Neural progenitor cell (in vitro differentiated cells): ENCODE data around the gene NEU4. TPM values are rescaled to one million over a fixed set of nuclear protein-coding genes. Genes with fewer than 3 reads are reported as not detected.
A peak's percentile ranks its signal among the peaks of the same experiment; 100 is the strongest.

Experiments
- DNase-seq: peaks from one replicate; pipeline ENCODE4 v3.0.0-alpha.2; 2016; ENCODE audit warnings: low spot score
- H2AFZ ChIP-seq: fragments of 200-600 bp; sonication (generic); replicated peaks from 2 replicates; pipeline ENCODE4 v1.6.1; 2016; ENCODE audit warnings: antibody characterized with exemption
- H3F3A ChIP-seq: fragments of 200-600 bp; sonication (generic); 2 replicates; pipeline ENCODE4 v1.6.1; 2016; ENCODE audit warnings: antibody characterized with exemption, low read depth
- H3K27ac ChIP-seq: fragments of 200-600 bp; sonication (generic); 2 replicates; pipeline ENCODE4 v1.5.1; 2016; ENCODE audit warnings: mild to moderate bottlenecking
- H3K27me3 ChIP-seq: fragments of 200-600 bp; sonication (generic); 2 replicates; pipeline ENCODE4 v1.6.1; 2016; ENCODE audit warnings: mild to moderate bottlenecking, moderate library complexity
- H3K36me3 ChIP-seq: fragments of 200-600 bp; sonication (generic); 2 replicates; pipeline ENCODE4 v1.5.1; 2016
- H3K4me1 ChIP-seq: fragments of 200-600 bp; sonication (generic); 2 replicates; pipeline ENCODE4 v1.6.1; 2016; ENCODE audit warnings: mixed run types
- H3K4me2 ChIP-seq: fragments of 200-600 bp; sonication (generic); 2 replicates; pipeline ENCODE4 v1.6.1; 2016
- H3K4me3 ChIP-seq: fragments of 200-600 bp; sonication (generic); 2 replicates; pipeline ENCODE4 v1.5.1; 2016
- H3K79me2 ChIP-seq: fragments of 200-600 bp; sonication (generic); 2 replicates; pipeline ENCODE4 v1.6.1; 2016; ENCODE audit warnings: low read depth
- H3K9ac ChIP-seq: fragments of 200-600 bp; sonication (generic); 2 replicates; pipeline ENCODE4 v1.6.1; 2016
- H3K9me3 ChIP-seq: fragments of 200-600 bp; sonication (generic); 2 replicates; pipeline ENCODE4 v1.5.1; 2016; ENCODE audit warnings: low read depth
- H4K20me1 ChIP-seq: fragments of 200-600 bp; sonication (generic); 2 replicates; pipeline ENCODE4 v1.6.1; 2016; ENCODE audit warnings: low read depth
- H3K27ac Mint-ChIP-seq: 3 replicates; pipeline ENCODE4 v1.8.0; 2021; ENCODE audit warnings: mixed read lengths
- H3K27me3 Mint-ChIP-seq: 2 replicates; pipeline ENCODE4 v1.8.0; 2022; ENCODE audit warnings: low read depth, mild to moderate bottlenecking, inconsistent platforms, moderate library complexity, mixed read lengths; ENCODE audit not compliant: insufficient read depth
- H3K36me3 Mint-ChIP-seq: 3 replicates; pipeline ENCODE4 v1.8.0; 2021; ENCODE audit warnings: mixed read lengths
- H3K4me1 Mint-ChIP-seq: 3 replicates; pipeline ENCODE4 v1.8.0; 2021; ENCODE audit warnings: mixed read lengths
- H3K4me3 Mint-ChIP-seq: 3 replicates; pipeline ENCODE4 v1.8.0; 2021; ENCODE audit warnings: mild to moderate bottlenecking, moderate library complexity, mixed read lengths
- H3K9me3 Mint-ChIP-seq: 3 replicates; pipeline ENCODE4 v1.8.0; 2020; ENCODE audit warnings: mixed read lengths
- CTCF ChIP-seq: fragments of 200-600 bp; sonication (generic); IDR thresholded peaks from 2 replicates; pipeline ENCODE4 v1.5.1; 2017; ENCODE audit warnings: antibody characterized with exemption, mild to moderate bottlenecking
- EZH2 ChIP-seq: fragments of 200-600 bp; sonication (generic); IDR thresholded peaks from 2 replicates; pipeline ENCODE4 v1.6.1; 2017; ENCODE audit warnings: antibody characterized with exemption, mild to moderate bottlenecking, moderate library complexity
- EZH2phosphoT487 ChIP-seq: fragments of 200-600 bp; sonication (generic); IDR thresholded peaks from 2 replicates; pipeline ENCODE4 v1.6.1; 2017; ENCODE audit warnings: antibody characterized with exemption
- total RNA-seq: library from RNA; depleted of rRNA; stranded (reverse); fragments of >200 nt; gene quantifications from 2 replicates; pipeline ENCODE4 v1.2.3, GENCODE V29; 2015; ENCODE audit warnings: low replicate concordance

NEU4 gene
- total RNA-seq, 1 donor from 2014 or later: not detected

- Histone ChIP-seq H3K9me3 (no peaks in the 10 kb centered on the region), H2AFZ (no peak overlapping the region), H3K27me3 (no peaks in the 10 kb centered on the region), H3K79me2 (no peaks in the 10 kb centered on the region), H3K4me3 (no peak overlapping the region), H3F3A (peaks cover 1% of the 10 kb centered on the region), H3K27ac (no peak overlapping the region), H3K36me3 (no peaks in the 10 kb centered on the region), H3K9ac (no peak overlapping the region), H3K4me1 (peaks cover 17% of the 10 kb centered on the region), H3K4me2 (no peak overlapping the region), H4K20me1 (no peaks in the 10 kb centered on the region)
- TF ChIP-seq EZH2: no peak
- no peak for TF ChIP-seq EZH2phosphoT487
- TF ChIP-seq CTCF: no peak
- no peak for DNase-seq
- no peak overlapping the region for H3K27ac Mint-ChIP-seq
- H3K9me3 Mint-ChIP-seq: no peaks in the 10 kb centered on the region
- H3K27me3 Mint-ChIP-seq: peaks cover under 1% of the 10 kb centered on the region
- H3K36me3 Mint-ChIP-seq: no peaks in the 10 kb centered on the region
- no peak overlapping the region for H3K4me3 Mint-ChIP-seq
- peaks cover 14% of the 10 kb centered on the region for H3K4me1 Mint-ChIP-seq
Measured at GRCh38 chr2:241814393-241814642, 5.3 kb downstream of the NEU4 start.

- no peaks in the 10 kb centered on the region for H3K27me3 ChIP-seq
- H3K27ac ChIP-seq: no peak overlapping the region
- H2AFZ ChIP-seq: no peak overlapping the region
- no peak for TF ChIP-seq EZH2phosphoT487
- no peak for TF ChIP-seq CTCF
- TF ChIP-seq EZH2: no peak
- no peaks in the 10 kb centered on the region for H3K27me3 Mint-ChIP-seq
- H3F3A ChIP-seq: no peaks in the 10 kb centered on the region
- H3K9me3 ChIP-seq: no peaks in the 10 kb centered on the region
- no peak overlapping the region for H3K4me3 ChIP-seq
- H3K9me3 Mint-ChIP-seq: no peaks in the 10 kb centered on the region
- no peaks in the 10 kb centered on the region for H3K36me3 Mint-ChIP-seq
- no peaks in the 10 kb centered on the region for H3K36me3 ChIP-seq
- H3K27ac Mint-ChIP-seq: no peak overlapping the region
- H3K79me2 ChIP-seq: no peaks in the 10 kb centered on the region
- no peaks in the 10 kb centered on the region for H4K20me1 ChIP-seq
- peaks cover 8% of the 10 kb centered on the region for H3K4me1 Mint-ChIP-seq
- peak overlapping the region; percentile 22 for H3K4me2 ChIP-seq
- no peak overlapping the region for H3K9ac ChIP-seq
- peak; percentile 39 for DNase-seq
- peak overlapping the region; percentile 48 for H3K4me3 Mint-ChIP-seq
- H3K4me1 ChIP-seq: peaks cover 17% of the 10 kb centered on the region
Measured at GRCh38 chr2:241814643-241815476, 5.9 kb downstream of the NEU4 start.

- H3K4me1 ChIP-seq: peaks cover 10% of the 10 kb centered on the region
- DNase-seq: no peak
- no peak overlapping the region for H3K27ac Mint-ChIP-seq
Measured at GRCh38 chr2:241815477-241816430, 6.8 kb downstream of the NEU4 start.

More at GRCh38 chr2:241815477-241816430, 6.8 kb downstream of the NEU4 start:
- no peaks in the 10 kb centered on the region for H3K27me3 ChIP-seq
- peak overlapping the region; percentile 22 for H3K4me2 ChIP-seq
- H2AFZ ChIP-seq: no peak overlapping the region
- H3K27ac ChIP-seq: no peak overlapping the region
- no peaks in the 10 kb centered on the region for H3K27me3 Mint-ChIP-seq
- H3F3A ChIP-seq: no peaks in the 10 kb centered on the region
- H3K36me3 ChIP-seq: no peaks in the 10 kb centered on the region
- no peak for TF ChIP-seq EZH2phosphoT487
- TF ChIP-seq EZH2: no peak
- TF ChIP-seq CTCF: no peak
- H3K4me3 ChIP-seq: no peak overlapping the region
- H3K36me3 Mint-ChIP-seq: no peaks in the 10 kb centered on the region
- H3K9me3 ChIP-seq: no peaks in the 10 kb centered on the region
- no peaks in the 10 kb centered on the region for H3K9me3 Mint-ChIP-seq
- H3K4me3 Mint-ChIP-seq: peak overlapping the region; percentile 48
- H3K4me1 Mint-ChIP-seq: peaks cover 7% of the 10 kb centered on the region
- no peaks in the 10 kb centered on the region for H4K20me1 ChIP-seq
- no peak overlapping the region for H3K9ac ChIP-seq
- H3K79me2 ChIP-seq: no peaks in the 10 kb centered on the region
